COLO668 (cell line): ENCODE results near the gene CHSY3.
A peak's percentile ranks its signal among the peaks of the same experiment; 100 is the strongest.

Source experiments
- DNase-seq: peaks from one replicate; lab custom pipeline; 2025; ENCODE audit not compliant: unreplicated experiment; lab: John Stamatoyannopoulos, UW

The CHSY3 gene

DNA sequence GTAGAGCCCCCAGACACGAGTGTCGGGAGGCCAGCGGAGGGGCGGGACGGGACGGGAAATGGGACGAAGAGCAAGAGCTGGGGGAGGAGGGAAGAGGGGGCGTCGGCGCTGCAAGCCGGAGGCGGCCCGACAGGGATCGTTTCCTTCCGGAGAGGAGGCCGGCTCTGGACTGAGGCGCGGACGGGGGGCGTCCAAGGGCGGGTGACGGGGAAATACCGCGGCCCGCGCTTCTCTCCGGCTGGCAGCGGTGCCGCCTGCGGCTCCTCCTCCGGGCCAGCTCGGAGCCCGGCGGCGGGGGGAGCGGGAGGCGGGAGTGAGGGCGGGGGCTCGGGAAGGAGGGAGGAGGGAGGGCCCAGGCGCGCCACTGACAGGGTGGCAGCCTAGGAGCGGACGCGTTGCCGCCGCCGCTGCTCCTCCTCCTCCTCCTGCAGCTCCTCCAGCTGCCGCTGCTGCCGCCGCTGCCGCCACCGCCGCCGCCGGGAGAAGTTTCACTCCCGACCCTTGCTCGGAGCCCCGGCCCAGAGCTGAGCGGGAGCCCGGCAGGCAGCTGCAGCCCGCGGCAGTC lies at the start of gene CHSY3:
TSS of gene CHSY3 (plus strand) at position 364 of the 565 bp plus-strand sequence.
- DNase-seq: peak; percentile 52

DNA sequence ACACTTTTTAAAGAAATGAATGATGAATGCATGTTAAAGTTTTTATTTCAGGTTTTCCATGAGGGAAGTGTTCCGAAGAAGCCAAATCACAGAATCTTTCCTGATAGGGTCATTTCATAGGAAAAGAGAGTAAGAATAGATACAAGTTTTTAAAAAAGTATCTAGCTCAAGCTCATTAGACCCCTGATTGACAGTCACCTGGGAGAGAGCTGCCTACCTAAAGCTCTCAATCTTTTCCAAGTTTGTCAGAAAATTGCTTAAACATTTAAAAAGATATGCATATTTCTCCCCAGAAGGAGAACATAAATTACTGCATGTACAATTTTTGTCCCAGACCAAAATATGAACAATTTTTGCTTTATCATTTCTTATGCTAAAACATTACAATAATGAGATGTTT lies 47.9 kb upstream of the CHSY3 start:
- DNase-seq: no peak

DNA sequence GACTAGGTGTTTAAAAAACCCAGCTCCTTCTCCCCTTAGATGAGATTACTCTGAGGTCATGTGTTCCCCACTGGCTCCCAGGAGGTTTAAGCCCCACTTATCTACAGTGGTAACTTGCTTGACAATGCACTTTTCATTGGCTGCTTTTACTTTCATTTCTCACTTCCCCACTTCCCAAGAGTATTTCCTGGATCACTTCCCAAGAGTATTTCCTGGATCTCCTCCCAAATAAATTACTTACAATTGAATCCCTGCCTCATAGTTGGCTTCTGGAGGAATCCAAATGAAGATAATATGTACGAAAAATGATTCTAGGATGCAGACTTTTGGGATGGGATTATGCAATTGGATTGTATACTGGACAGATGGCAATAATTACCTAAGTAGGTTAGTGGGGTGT lies 47.1 kb upstream of the CHSY3 start:
- DNase-seq: no peak

DNA sequence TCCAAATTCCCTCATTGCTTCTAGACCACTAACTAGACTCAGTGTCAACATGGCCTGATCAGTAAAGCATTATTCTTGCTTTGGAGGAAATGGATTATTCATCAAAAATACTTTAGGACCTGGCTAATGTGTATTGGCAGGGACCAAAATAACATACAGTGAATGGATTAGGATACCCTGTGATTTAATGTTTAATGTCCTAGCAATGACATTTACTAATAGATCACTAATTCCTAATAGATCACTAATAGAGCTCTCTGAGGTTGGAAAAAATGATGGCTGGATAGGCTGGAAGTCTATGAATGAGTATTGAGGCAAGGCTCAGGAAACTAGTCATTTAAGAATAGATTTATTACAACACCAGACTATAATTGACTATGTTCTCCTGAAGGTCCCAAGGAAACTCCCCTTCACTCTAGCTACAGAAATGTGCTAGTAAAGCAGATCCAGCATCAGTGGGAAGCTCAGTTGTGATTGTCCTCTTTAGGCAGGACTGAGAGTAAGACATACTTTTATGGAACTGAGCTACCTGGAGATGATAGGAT lies 46.1 kb upstream of the CHSY3 start:
- DNase-seq: no peak

DNA sequence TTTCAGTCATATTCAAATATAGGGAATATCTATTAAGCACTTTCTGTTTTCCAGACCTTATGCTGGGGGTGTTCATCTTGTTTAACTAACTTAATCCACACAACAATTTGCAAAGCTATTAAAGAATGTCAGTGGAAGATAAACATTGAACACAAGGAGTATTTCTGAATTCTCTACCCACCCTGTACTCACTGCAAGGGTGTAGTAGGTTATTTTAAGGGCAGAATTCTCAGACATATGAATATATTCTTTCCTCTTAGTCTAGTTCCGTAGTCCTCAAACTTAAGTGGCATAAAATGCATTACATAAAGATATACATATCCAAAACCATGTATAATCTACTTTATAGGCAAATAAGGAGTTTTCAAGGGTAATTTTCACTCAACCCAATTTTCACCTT lies 19.9 kb upstream of the CHSY3 start:
- no peak for DNase-seq

DNA sequence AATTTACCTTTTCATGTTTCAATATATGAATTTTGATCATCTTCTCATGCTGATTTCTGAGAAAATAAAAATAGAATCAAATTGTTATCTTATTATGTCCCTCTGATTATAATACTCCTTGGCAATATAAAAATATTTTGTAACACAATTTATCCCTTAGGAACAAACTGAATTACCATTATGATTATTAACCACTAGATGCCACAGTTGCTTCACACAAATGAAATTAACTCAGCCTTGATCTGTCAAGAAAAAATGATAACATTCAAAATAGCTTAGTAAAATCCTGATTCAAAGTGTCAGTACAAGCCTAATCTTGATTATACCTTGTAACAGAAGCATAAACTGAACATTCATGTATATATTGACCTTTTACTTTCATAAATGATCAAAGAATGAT lies 4.8 kb upstream of the CHSY3 start:
- no peak for DNase-seq

DNA sequence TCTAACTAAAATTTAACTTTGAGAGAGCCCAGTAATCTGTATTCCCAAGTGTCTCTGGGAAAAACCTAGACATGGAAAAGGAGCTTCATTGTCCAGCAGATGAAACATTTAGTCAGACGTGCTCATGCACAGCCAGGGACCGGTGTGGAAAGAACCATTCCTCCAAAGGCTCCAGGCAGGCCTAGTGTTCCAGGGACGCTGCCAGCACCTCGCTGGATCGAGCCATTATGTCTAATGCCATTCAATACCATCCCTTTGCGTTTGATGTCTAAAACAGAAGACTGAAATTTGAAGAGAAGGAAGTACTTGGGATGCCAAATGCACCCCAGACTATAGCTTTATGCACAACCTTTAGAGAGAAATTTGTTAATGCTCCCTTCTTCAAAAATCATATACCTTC lies 1.4 kb upstream of the CHSY3 start:
- no peak for DNase-seq

DNA sequence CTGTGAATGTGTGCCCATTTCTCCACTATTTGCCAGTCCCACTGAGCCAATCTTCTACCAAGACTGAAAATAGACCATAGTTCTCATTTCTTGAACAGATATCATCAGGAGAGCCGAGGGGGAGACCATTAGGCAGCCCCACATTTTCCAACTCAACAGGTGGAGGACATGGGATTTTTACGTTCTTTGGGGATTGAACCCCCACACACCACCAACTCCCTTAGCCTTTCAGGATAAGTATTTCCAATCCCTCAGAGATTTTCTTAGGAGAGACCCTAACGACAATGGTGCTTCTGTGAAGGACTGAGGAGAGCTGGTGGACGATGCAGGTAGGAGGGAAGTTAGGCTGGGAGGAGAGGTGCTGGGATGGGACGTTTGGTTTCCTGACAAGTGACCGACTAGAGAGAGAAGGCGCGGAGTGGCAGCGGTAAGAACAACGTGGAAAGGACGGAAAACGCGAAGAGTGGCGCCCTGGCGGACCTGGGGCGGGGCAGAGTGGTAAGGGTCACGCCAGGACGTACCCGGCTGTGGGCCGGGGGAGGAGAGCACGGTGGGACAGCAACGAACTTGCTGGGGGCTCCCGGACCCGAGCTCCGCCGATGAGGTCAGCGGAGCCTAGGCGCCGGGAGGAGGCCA lies 681 bp upstream of the CHSY3 start:
- no peak for DNase-seq

DNA sequence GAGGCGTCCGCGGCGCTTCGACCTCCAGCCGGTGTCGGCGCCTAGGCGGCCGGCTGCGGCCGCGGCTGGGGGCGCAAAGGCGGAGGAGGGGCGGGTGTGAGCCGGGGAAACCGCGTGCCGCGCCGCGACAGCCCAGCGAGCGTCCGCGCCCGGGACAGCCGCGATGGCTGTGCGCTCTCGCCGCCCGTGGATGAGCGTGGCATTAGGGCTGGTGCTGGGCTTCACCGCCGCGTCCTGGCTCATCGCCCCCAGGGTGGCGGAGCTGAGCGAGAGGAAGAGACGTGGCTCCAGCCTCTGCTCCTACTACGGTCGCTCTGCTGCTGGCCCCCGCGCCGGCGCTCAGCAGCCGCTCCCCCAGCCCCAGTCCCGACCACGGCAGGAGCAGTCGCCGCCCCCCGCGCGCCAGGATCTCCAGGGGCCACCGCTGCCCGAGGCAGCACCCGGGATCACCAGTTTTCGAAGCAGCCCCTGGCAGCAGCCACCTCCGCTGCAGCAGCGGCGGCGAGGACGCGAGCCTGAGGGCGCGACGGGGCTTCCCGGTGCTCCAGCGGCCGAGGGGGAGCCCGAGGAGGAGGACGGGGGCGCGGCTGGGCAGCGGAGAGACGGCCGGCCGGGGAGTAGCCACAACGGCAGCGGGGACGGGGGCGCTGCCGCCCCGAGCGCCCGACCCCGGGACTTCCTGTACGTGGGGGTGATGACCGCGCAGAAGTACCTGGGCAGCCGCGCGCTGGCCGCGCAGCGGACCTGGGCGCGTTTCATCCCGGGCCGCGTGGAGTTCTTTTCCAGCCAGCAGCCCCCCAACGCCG lies 605 bp downstream of the CHSY3 start:
- DNase-seq: peak; percentile 52

DNA sequence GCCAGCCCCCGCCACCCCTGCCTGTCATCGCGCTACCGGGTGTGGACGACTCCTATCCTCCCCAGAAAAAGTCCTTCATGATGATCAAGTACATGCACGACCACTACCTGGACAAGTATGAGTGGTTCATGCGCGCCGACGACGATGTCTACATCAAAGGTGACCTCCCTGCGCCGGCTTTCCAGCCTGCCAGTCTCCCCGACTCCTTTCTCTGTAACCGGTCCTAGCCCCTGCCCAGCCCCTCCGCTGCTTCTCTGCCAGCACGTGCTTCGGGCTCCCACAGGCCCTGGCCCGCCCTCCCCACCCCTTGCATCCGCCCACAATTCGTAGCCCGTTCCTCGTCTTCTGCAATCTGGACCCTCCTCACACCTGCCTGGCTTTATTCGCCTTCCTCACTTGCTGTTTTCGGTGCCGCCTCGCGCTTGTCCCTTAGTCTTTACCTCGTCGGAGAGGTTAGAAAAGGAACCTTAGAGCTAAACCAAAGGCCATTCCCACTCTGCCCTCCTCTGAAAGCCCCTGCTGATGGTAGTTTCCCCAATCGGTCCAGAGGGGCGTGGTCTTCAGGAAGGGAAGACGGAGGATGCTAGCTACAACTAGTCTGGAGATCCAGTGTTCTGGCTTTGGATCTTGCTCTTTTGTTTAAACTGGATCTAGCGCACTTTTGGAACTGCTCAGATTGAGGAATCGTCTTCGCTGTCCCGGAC lies 1.4 kb downstream of the CHSY3 start:
- peak; percentile 11 for DNase-seq

DNA sequence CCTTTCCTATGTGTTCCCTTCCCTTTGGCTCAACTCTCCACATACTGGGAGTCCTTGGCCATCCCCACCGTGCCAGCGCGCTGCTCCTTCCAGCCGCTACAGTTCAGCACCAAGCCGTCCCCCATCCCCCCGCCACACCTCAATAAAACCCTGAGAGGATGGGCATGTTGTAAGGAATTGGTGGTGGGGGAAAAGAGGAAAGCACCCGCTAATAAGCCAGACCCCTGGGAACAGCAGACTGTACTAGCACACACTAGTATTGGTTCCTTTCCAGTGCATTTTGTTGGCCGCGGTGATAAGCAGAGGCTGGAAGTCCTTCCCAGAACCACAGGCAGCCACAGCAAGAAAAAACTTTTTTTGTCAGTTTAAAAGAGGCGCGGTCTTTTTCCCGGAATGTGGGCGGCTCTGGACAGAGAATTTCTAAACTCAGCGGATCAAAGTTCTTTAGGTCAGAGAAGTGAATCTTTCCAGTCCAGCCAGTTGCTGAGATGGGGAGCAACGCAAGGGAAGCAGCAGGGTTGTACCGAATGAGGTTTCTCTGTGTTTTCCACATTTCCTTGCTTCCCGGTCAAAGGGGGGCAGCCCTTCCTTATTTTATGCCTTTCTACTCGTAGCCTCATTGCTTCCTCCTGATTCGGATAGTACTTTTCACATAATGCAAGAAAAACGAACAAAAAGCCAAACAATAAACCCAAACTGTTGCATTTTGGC lies 2.1 kb downstream of the CHSY3 start:
- no peak for DNase-seq

DNA sequence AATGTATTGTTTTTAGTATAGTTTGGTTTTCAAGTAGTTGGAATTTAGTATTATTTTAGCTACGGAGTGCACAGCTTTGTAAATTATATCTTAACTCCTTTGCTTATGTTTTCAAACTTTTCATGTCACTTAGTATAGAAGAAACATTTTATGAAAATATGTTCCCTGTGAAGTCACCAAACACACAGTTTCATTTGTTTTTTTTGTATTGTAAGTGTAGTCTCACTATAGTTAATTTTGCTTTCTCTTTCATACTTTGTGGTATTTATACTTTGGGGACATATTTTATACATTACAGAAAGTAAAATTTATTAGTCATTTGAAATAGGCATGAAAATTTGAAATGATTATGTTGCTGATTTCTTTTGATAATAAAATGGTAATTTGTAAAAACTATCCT lies 5.0 kb downstream of the CHSY3 start:
- no peak for DNase-seq

DNA sequence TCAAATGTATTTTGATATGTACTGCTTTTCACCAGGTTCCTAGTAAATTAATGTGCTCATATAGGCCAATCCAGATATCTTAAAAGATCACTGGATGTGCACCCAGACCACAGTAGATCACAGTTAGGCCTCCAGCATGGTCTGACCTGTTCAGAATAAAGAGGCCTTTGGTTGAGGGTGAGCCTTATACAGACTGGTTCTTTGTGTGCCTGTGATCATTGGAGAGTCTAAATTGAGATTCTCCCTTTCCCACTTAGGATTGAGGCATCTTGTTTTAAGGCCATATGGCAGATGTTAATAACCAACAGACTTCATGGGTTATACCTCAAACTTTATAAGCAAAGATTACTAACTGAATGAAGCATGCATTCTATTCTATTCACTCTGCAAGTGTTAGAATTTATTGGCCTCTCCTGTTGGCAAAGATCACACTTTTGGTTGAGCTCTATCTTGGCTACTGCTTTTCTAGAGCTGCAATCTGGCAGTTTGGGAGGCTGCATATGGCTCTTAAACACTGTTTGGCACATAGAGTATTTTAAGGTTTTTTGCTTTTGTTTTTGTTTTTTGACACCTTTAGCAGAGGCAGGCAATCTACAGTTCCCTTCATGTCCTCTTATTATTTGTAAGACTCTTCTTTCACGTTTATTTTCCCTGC lies 8.5 kb downstream of the CHSY3 start:
- DNase-seq: no peak

DNA sequence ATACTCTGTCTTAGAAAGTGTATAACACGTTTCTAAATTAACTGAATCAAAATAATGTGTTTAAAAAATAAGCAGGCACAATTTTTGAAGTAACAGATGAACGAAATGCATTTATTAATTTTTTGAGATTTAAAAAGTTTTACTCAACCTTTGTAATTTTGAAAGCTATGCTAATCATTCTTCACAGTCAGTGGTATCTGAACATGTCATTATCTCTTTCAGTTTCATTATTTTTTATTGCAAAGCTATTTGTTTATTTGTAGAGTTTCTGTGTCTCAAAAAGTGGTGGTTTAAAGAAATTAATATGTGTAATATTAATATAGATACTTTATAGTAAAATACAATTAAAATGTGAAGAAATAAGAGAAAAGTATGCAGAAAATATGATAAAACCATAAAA lies 11.2 kb downstream of the CHSY3 start:
- no peak for DNase-seq

DNA sequence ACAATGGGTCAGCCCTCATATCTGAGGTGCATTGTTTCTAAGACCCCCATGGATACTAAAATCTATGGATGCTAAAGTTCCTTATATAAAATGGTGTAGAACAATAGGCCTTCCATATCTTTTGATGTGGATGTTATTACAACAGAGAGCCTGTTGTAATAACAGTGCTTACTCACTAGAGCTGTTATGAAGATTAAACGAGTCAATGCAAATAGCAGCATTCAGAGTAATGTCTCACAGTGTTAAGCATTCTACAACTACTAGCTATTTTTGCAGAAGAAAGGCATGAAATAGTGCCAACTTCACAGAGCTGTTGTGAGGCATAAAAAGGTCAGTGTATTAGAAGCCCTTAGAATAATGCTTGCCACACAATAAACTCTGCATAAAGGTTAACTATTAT lies 13.0 kb downstream of the CHSY3 start:
- no peak for DNase-seq

DNA sequence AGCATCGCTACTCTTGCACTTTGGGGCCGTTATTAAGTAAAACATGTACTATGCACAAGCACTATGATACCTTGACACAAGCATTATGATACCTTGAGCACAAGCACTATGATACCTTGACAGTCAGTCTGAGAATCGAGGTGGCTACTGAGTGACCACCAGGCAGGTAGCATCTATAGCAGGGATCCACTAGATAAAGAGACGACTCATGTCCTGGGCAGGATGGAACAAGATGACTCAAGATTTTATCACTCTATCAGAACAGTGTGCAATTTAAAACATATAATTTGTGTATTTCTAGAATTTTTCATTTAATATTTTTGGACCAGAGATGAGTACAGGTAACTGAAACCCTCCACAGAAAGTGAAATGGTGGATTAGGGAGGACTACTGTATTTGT lies 16.9 kb downstream of the CHSY3 start:
- DNase-seq: no peak

DNA sequence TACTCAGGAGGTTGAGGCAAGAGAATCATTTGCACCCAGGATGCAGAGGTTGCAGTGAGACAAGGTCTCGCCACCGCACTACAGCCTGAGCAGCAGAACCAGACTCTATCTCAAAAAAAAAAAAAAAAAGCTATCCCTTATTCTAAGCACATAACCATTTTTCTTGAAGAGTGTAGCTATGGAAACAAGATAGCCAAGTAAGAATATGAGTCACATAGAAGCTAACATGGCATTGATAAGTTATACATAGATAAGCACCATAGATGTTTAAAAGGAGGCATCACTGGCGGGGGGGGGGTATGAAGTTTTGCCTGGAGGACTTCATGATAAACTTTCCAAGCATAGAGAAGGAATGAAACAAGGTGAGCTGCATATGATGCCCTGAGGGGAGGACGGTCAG lies 26.0 kb downstream of the CHSY3 start:
- DNase-seq: no peak

DNA sequence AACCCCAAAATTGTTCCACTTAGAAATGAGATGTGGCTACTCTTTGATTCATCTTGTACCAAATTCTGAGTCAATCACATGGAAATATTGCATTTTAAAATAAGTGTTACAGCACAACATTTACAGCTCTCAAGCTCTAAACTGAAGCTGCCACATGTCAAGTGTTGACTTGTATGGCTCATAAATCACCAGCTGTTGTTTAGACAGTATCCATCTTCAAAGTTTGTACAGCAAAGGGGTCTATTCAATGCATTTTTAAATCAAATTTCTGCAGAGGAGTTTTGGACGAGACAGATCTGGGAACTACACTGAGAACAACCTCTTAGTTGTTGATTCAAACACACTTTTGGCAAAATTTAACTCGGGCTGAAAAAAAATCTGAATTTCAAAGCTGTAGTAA lies 31.4 kb downstream of the CHSY3 start:
- DNase-seq: no peak

DNA sequence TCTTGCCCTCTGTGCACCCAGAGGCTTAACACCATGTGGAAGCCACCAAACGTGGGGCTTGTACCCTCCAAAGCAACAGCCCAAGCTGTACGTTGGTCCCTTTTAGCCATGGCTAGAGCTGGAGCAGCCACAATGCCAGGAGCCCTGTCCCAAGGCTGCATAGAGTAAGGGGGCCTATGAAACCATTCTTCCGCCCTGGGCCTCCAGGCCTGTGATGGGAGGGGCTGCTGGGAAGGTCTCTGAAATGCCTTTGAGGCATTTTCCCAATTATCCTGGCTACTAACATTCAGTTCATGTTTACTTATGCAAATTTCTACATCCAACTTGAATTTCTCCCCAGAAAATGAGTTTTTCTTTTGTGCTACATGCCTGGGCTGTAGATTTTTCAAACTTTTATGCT lies 33.8 kb downstream of the CHSY3 start:
- DNase-seq: no peak

DNA sequence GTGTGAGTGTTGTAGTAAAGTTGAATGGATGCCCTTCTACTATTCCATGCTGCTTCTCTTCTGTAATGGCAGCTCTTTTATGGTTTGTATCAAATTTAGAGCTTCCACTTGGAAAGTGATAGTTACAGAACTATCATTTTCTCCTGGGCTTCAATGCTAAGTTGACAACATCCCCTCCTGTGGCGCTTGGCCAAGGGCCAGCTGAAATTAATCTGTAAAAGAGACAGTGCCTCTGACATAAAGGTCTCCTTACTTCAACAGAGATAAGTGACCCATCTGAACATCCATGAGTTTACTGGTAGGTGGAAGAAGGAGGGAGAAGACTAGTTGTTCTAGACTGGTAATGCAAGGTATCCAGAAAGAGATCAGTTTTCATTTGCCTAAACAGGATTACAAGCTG lies 39.7 kb downstream of the CHSY3 start:
- no peak for DNase-seq
